HEK293 (cell line): ENCODE data around the gene SPINK2.

Experiments
- ZBTB7A ChIP-seq: fragments of 450-650 bp; formaldehyde crosslinking; IDR thresholded peaks from 2 replicates; pipeline ENCODE4 v1.5.1; 2016; ENCODE audit warnings: low read depth, missing biosample characterization, missing genetic modification characterization
- ZNF221 ChIP-seq: fragments of 450-650 bp; formaldehyde crosslinking; IDR thresholded peaks from 2 replicates; pipeline ENCODE4 v1.5.1; 2017; ENCODE audit warnings: missing biosample characterization, missing genetic modification characterization, borderline replicate concordance
- ZNF610 ChIP-seq: fragments of 450-650 bp; formaldehyde crosslinking; IDR thresholded peaks from 2 replicates; pipeline ENCODE4 v1.5.1; 2016; ENCODE audit warnings: missing biosample characterization, missing genetic modification characterization, borderline replicate concordance
- ZNF664 ChIP-seq: fragments of 450-650 bp; formaldehyde crosslinking; IDR thresholded peaks from 2 replicates; pipeline ENCODE4 v1.5.1; 2016; ENCODE audit warnings: missing biosample characterization, missing genetic modification characterization
- ZNF76 ChIP-seq: fragments of 450-650 bp; formaldehyde crosslinking; IDR thresholded peaks from 2 replicates; pipeline ENCODE4; 2016; ENCODE audit warnings: low read depth, missing biosample characterization, missing genetic modification characterization, borderline replicate concordance
- ZNF776 ChIP-seq: fragments of 450-650 bp; formaldehyde crosslinking; IDR thresholded peaks from 2 replicates; pipeline ENCODE4 v1.5.0; 2017; ENCODE audit warnings: missing biosample characterization, missing genetic modification characterization, borderline replicate concordance
- ZSCAN23 ChIP-seq: fragments of 450-650 bp; formaldehyde crosslinking; IDR thresholded peaks from 2 replicates; pipeline ENCODE4 v1.5.1; 2016; ENCODE audit warnings: missing biosample characterization, missing genetic modification characterization
- TF ChIP-seq, protein P1 (sequence below): fragments of 450-650 bp; formaldehyde crosslinking; IDR thresholded peaks from 2 replicates; pipeline ENCODE4 v1.5.1; 2016; ENCODE audit warnings: missing biosample characterization, missing genetic modification characterization
- TF ChIP-seq, protein P2 (sequence below): fragments of 450-650 bp; formaldehyde crosslinking; IDR thresholded peaks from 2 replicates; pipeline ENCODE4 v1.5.1; 2017; ENCODE audit warnings: missing biosample characterization, missing genetic modification characterization

DNA sequence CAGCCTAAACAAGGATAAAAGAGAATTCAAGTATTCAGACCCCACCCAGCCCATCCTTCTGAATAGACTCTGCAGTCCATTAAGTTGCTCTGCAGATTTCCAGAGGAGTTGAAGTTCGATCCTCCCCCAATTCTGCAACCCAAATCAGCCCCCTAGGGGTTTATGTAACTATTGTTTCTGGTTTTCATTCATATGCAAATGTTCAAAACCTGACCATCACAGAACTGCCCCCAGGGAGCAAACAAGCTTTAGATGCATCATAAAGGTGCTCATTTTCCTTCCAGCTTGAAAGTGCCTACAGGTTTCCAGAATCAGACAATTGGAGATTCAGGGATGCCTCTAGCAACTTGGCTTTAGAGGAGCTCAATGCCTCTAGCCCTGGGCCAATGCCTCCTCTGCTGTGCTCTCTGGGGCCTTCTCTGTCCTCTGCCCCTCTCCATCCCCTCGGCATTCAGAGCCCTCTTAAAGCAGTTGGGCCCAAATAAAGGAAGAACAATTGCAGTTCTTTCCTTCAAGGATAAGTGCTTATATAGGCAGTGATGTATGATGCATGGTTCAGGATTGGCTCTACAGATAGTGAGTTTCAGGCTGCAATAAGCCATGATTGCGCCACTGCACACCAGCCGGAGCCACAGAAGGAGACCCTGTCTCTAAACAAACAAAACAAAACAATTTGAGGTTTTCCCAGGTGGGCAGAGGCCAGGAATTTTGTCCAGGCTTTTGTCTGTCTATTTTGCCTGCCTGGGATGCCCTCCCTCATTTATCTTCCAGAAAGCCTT lies 23.5 kb upstream of the SPINK2 start:
- TF ChIP-seq ZNF76 (tag by site-specific recombination), result no peak
- TF ChIP-seq, protein P1, sequence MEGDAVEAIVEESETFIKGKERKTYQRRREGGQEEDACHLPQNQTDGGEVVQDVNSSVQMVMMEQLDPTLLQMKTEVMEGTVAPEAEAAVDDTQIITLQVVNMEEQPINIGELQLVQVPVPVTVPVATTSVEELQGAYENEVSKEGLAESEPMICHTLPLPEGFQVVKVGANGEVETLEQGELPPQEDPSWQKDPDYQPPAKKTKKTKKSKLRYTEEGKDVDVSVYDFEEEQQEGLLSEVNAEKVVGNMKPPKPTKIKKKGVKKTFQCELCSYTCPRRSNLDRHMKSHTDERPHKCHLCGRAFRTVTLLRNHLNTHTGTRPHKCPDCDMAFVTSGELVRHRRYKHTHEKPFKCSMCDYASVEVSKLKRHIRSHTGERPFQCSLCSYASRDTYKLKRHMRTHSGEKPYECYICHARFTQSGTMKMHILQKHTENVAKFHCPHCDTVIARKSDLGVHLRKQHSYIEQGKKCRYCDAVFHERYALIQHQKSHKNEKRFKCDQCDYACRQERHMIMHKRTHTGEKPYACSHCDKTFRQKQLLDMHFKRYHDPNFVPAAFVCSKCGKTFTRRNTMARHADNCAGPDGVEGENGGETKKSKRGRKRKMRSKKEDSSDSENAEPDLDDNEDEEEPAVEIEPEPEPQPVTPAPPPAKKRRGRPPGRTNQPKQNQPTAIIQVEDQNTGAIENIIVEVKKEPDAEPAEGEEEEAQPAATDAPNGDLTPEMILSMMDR (tag by site-specific recombination), result no peak
- TF ChIP-seq, protein P2, sequence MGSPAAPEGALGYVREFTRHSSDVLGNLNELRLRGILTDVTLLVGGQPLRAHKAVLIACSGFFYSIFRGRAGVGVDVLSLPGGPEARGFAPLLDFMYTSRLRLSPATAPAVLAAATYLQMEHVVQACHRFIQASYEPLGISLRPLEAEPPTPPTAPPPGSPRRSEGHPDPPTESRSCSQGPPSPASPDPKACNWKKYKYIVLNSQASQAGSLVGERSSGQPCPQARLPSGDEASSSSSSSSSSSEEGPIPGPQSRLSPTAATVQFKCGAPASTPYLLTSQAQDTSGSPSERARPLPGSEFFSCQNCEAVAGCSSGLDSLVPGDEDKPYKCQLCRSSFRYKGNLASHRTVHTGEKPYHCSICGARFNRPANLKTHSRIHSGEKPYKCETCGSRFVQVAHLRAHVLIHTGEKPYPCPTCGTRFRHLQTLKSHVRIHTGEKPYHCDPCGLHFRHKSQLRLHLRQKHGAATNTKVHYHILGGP (tag by site-specific recombination), result no peak
- no peak for TF ChIP-seq ZNF221 (tag by site-specific recombination)
- TF ChIP-seq ZBTB7A (tag by site-specific recombination), result no peak
- TF ChIP-seq ZSCAN23 (tag by site-specific recombination), result no peak
- TF ChIP-seq ZNF776, result no peak
- no peak for TF ChIP-seq ZNF664 (tag by site-specific recombination)
- no peak for TF ChIP-seq ZNF610 (tag by site-specific recombination)
